Neutrophil (primary cell): ENCODE measurements around the gene KLRK1.
"Not testable (repeated sequence)": the region's sequence is repeated elsewhere in the genome, so short reads cannot be mapped to it uniquely, and the experiment has no call there.

Source experiments
- H3K27ac ChIP-seq: fragments of 200-600 bp; sonication (generic); 2 replicates; pipeline ENCODE4 v1.5.1; 2016; ENCODE audit warnings: mild to moderate bottlenecking, moderate library complexity
- H3K27me3 ChIP-seq: fragments of 200-600 bp; sonication (generic); 2 replicates; pipeline ENCODE4 v1.6.0; 2016; ENCODE audit warnings: mild to moderate bottlenecking
- H3K36me3 ChIP-seq: fragments of 200-600 bp; sonication (generic); 2 replicates; pipeline ENCODE4 v1.5.1; 2017
- H3K4me1 ChIP-seq, 2 experiments: fragments of 200-600 bp in 1 of 2; sonication (generic) in 1 of 2; 1 replicate in 1 of 2; 2 replicates in 1 of 2; pipeline versions ENCODE4 v1.5.1 to v1.6.1; 2013 to 2016; ENCODE audit warnings: low read depth in 1 of 2, low read length in 1 of 2, mild to moderate bottlenecking in 1 of 2, moderate library complexity in 1 of 2; ENCODE audit not compliant: control insufficient read depth in 1 of 2, insufficient read depth in 1 of 2
- H3K4me3 ChIP-seq, 2 experiments: fragments of 200-600 bp in 1 of 2; sonication (generic) in 1 of 2; 1 replicate in 1 of 2; 2 replicates in 1 of 2; pipeline ENCODE4 v1.5.1; 2013 to 2016; ENCODE audit warnings: low read depth in 1 of 2, low read length in 1 of 2, mild to moderate bottlenecking in 1 of 2, moderate library complexity in 1 of 2
- H3K9me3 ChIP-seq: fragments of 200-600 bp; sonication (generic); 2 replicates; pipeline ENCODE4 v1.5.1; 2016
- CTCF ChIP-seq: fragments of 200-600 bp; sonication (generic); IDR thresholded peaks from 2 replicates; pipeline ENCODE4 v1.5.1; 2016; ENCODE audit warnings: antibody characterized with exemption

KLRK1 gene

GRCh38 chr12:10389904-10390303 lies at the start of gene KLRK1:
KLRK1 (minus strand) TSS chr12:10390041; CDS start chr12:10388810, 1,231 bp downstream.
- no peaks in the 10 kb centered on the region for H3K36me3 ChIP-seq
- TF ChIP-seq CTCF: no peak
- H3K9me3 ChIP-seq: no peaks in the 10 kb centered on the region
- H3K27ac ChIP-seq: no peak within 1 kb of the TSS
- H3K4me3 ChIP-seq: no peak within 1 kb of the TSS
- peaks cover 74% of the 10 kb centered on the region for H3K27me3 ChIP-seq
- no peaks in the 10 kb centered on the region for H3K4me1 ChIP-seq

GRCh38 chr12:10437601-10438000 lies 47.8 kb upstream of the KLRK1 start:
- H3K4me1 ChIP-seq, H3K9me3 ChIP-seq, H3K27ac ChIP-seq, H3K4me3 ChIP-seq, H3K36me3 ChIP-seq: not testable (repeated sequence)
- H3K27me3 ChIP-seq: peaks cover 14% of the 10 kb centered on the region

GRCh38 chr12:10435816-10436215 lies 46.0 kb upstream of the KLRK1 start, which contains the start of gene KLRC2:
KLRC2 (minus strand) TSS chr12:10436010; CDS start chr12:10435986, 24 bp downstream.
- H3K4me1 ChIP-seq, H3K27ac ChIP-seq, H3K9me3 ChIP-seq, H3K36me3 ChIP-seq, H3K4me3 ChIP-seq: not testable (repeated sequence)
- H3K27me3 ChIP-seq: peaks cover 14% of the 10 kb centered on the region

GRCh38 chr12:10430623-10431022 lies 40.8 kb upstream of the KLRK1 start:
- H3K27ac ChIP-seq, H3K4me1 ChIP-seq, H3K36me3 ChIP-seq, H3K9me3 ChIP-seq, H3K4me3 ChIP-seq: not testable (repeated sequence)
- H3K27me3 ChIP-seq: peaks cover 16% of the 10 kb centered on the region

GRCh38 chr12:10425938-10426337 lies 36.1 kb upstream of the KLRK1 start:
- not testable (repeated sequence) for H3K27ac ChIP-seq, H3K4me3 ChIP-seq, H3K4me1 ChIP-seq, H3K9me3 ChIP-seq, H3K36me3 ChIP-seq
- H3K27me3 ChIP-seq: peaks cover 11% of the 10 kb centered on the region

GRCh38 chr12:10424260-10424899 lies 34.5 kb upstream of the KLRK1 start:
- not testable (repeated sequence) for H3K27ac ChIP-seq, H3K9me3 ChIP-seq, H3K36me3 ChIP-seq, H3K4me1 ChIP-seq, H3K4me3 ChIP-seq
- H3K27me3 ChIP-seq: peaks cover 14% of the 10 kb centered on the region

GRCh38 chr12:10422159-10422558 lies 32.3 kb upstream of the KLRK1 start:
- H3K36me3 ChIP-seq, H3K27ac ChIP-seq, H3K4me1 ChIP-seq, H3K9me3 ChIP-seq, H3K4me3 ChIP-seq: not testable (repeated sequence)
- peaks cover 15% of the 10 kb centered on the region for H3K27me3 ChIP-seq

GRCh38 chr12:10420334-10420733 lies 30.5 kb upstream of the KLRK1 start, which contains the start of gene KLRC3:
KLRC3 (minus strand) TSS chr12:10420595; CDS start chr12:10420550, 45 bp downstream.
- not testable (repeated sequence) for H3K27ac ChIP-seq, H3K4me3 ChIP-seq, H3K4me1 ChIP-seq, H3K36me3 ChIP-seq, H3K9me3 ChIP-seq
- peaks cover 21% of the 10 kb centered on the region for H3K27me3 ChIP-seq

- no peaks in the 10 kb centered on the region for H3K9me3 ChIP-seq
- no peak for TF ChIP-seq CTCF
- H3K4me1 ChIP-seq: no peaks in the 10 kb centered on the region
- H3K4me3 ChIP-seq: no peak within 1 kb of the TSS
- H3K27me3 ChIP-seq: peaks cover 87% of the 10 kb centered on the region
- H3K36me3 ChIP-seq: no peaks in the 10 kb centered on the region
- no peak within 1 kb of the TSS for H3K27ac ChIP-seq
Measured at GRCh38 chr12:10409392-10409791, 19.6 kb upstream of the KLRK1 start, which contains the start of gene KLRC4. KLRC4 (minus strand) TSS chr12:10409757; CDS start chr12:10409575, 182 bp downstream.
